GM12878 (cell line): ENCODE results near the gene DCX.

Experiments used
- ATF3 ChIP-seq: IDR thresholded peaks from 2 replicates; pipeline ENCODE4 v1.6.1; 2011; ENCODE audit warnings: low read depth, mild to moderate bottlenecking, low read length, moderate library complexity, borderline replicate concordance; ENCODE audit errors: extremely low read depth
- BCL11A ChIP-seq: IDR thresholded peaks from 2 replicates; pipeline ENCODE4 v1.6.1; 2011; ENCODE audit warnings: low read depth, low read length
- CTCF ChIP-seq, 3 experiments: IDR thresholded peaks in 2 of 3; conservative IDR thresholded peaks in 1 of 3; 2 replicates each; pipeline ENCODE4 v1.5.1; 2011; ENCODE audit warnings: low read depth in 3 of 3, low read length in 3 of 3, mild to moderate bottlenecking in 3 of 3, control low read depth in 2 of 3, moderate library complexity in 2 of 3, inconsistent platforms in 1 of 3, mixed read lengths in 1 of 3; ENCODE audit not compliant: control insufficient read depth in 2 of 3, insufficient read depth in 1 of 3; ENCODE audit errors: extremely low read depth in 1 of 3
- HDAC2 ChIP-seq: fragments of 200-600 bp; sonication (generic); IDR thresholded peaks from 2 replicates; pipeline ENCODE4 v1.6.1; 2017
- MLLT1 ChIP-seq: fragments of 450-650 bp; IDR thresholded peaks from 2 replicates; pipeline ENCODE4 v1.6.1; 2016; ENCODE audit warnings: mild to moderate bottlenecking
- NR2F1 ChIP-seq: fragments of 450-650 bp; conservative IDR thresholded peaks from 2 replicates; pipeline ENCODE4 v1.6.1; 2017; ENCODE audit warnings: mild to moderate bottlenecking
- PBX3 ChIP-seq: IDR thresholded peaks from 2 replicates; pipeline ENCODE4 v1.6.1; 2011; ENCODE audit warnings: mild to moderate bottlenecking, low read depth, low read length, moderate library complexity; ENCODE audit not compliant: insufficient replicate concordance
- POLR2A ChIP-seq: IDR thresholded peaks from 2 replicates; pipeline ENCODE4 v1.6.1; 2011; ENCODE audit warnings: low read depth, mild to moderate bottlenecking, low read length
- SIN3A ChIP-seq: IDR thresholded peaks from 2 replicates; pipeline ENCODE4 v1.6.1; 2012; ENCODE audit warnings: low read depth, low read length, improper control_type of control experiment
- SRF ChIP-seq, 2 experiments: IDR thresholded peaks; 2 replicates each; pipeline ENCODE4 v1.6.1; 2011; ENCODE audit warnings: low read depth in 2 of 2, low read length in 2 of 2, mild to moderate bottlenecking in 1 of 2, moderate library complexity in 1 of 2
- USF2 ChIP-seq: IDR thresholded peaks from 2 replicates; pipeline ENCODE4 v1.6.1; 2011; ENCODE audit warnings: low read depth, low read length, improper control_type of control experiment, borderline replicate concordance

- TF ChIP-seq MLLT1: no peak
- no peak for TF ChIP-seq HDAC2
- no peak for TF ChIP-seq CTCF (IDR thresholded peaks at IDR 0.05 in 2 of 3, conservative IDR thresholded peaks at IDR 0.05 in 1 of 3; ENCODE audit: control insufficient read depth in 2 of 3, extremely low read depth in 1 of 3, insufficient read depth in 1 of 3, low read depth in 3 of 3, low read length in 3 of 3)
- no peak for TF ChIP-seq SRF (IDR thresholded peaks at IDR 0.05; ENCODE audit: low read depth in 2 of 2, low read length in 2 of 2)
- no peak for TF ChIP-seq ATF3
- no peak for TF ChIP-seq PBX3
- no peak for TF ChIP-seq USF2
- no peak for TF ChIP-seq BCL11A
- no peak for TF ChIP-seq SIN3A
- no peak for TF ChIP-seq NR2F1
- no peak for TF ChIP-seq POLR2A
Observed at GRCh38 chrX:111431001-111431400, 19.0 kb upstream of the DCX start.
